GM21717 (cell line): ENCODE measurements around the gene CD320.
"Not testable (repeated sequence)": the region's sequence is repeated elsewhere in the genome, so short reads cannot be mapped to it uniquely, and the experiment has no call there.

ENCODE experiments used
- ATAC-seq: cut with Tn5 transposase; IDR thresholded peaks from one replicate; pipeline ENCODE4 v1.9.1; 2021; ENCODE audit warnings: mild to moderate bottlenecking, moderate library complexity; ENCODE audit not compliant: unreplicated experiment

Gene CD320

GRCh38 chr19:8310342-8311055 lies 2.3 kb upstream of the CD320 start:
- ATAC-seq: no peak

- ATAC-seq: no peak
Measured at GRCh38 chr19:8308891-8309291, 733 bp upstream of the CD320 start.

GRCh38 chr19:8307400-8307964 lies 676 bp downstream of the CD320 start:
- no peak for ATAC-seq

GRCh38 chr19:8306235-8307054 lies 1.7 kb downstream of the CD320 start:
- no peak for ATAC-seq

- no peak for ATAC-seq
Measured at GRCh38 chr19:8305798-8306197, 2.4 kb downstream of the CD320 start.

- no peak for ATAC-seq
Measured at GRCh38 chr19:8304841-8305621, 3.1 kb downstream of the CD320 start.

GRCh38 chr19:8302734-8303133 lies 5.4 kb downstream of the CD320 start:
- ATAC-seq: no peak

- no peak for ATAC-seq
Measured at GRCh38 chr19:8302357-8302691, 5.8 kb downstream of the CD320 start.

GRCh38 chr19:8291337-8291736 lies 16.8 kb downstream of the CD320 start:
- ATAC-seq: not testable (repeated sequence)

GRCh38 chr19:8276508-8276907 lies 31.6 kb downstream of the CD320 start:
- ATAC-seq: not testable (repeated sequence)

GRCh38 chr19:8269724-8270123 lies 38.4 kb downstream of the CD320 start:
- ATAC-seq: no peak

- no peak for ATAC-seq
Measured at GRCh38 chr19:8265872-8266271, 42.3 kb downstream of the CD320 start.

GRCh38 chr19:8264248-8264647 lies 43.9 kb downstream of the CD320 start:
- ATAC-seq: not testable (repeated sequence)

GRCh38 chr19:8262431-8262830 lies 45.7 kb downstream of the CD320 start:
- no peak for ATAC-seq

- ATAC-seq: no peak
Measured at GRCh38 chr19:8261881-8262280, 46.3 kb downstream of the CD320 start.

GRCh38 chr19:8261347-8261746 lies 46.8 kb downstream of the CD320 start:
- no peak for ATAC-seq

- ATAC-seq: no peak
Measured at GRCh38 chr19:8259922-8260247, 48.3 kb downstream of the CD320 start.

GRCh38 chr19:8259142-8259921 lies 48.8 kb downstream of the CD320 start:
- no peak for ATAC-seq

- no peak for ATAC-seq
Measured at GRCh38 chr19:8257052-8257443, 51.1 kb downstream of the CD320 start.

GRCh38 chr19:8256276-8257051 lies 51.7 kb downstream of the CD320 start:
- no peak for ATAC-seq
